HG03064 (cell line): ENCODE data around the gene MXD1.
"Not testable (repeated sequence)": the region's sequence is repeated elsewhere in the genome, so short reads cannot be mapped to it uniquely, and the experiment has no call there.

ENCODE experiments used
- ATAC-seq: cut with Tn5 transposase; IDR thresholded peaks from one replicate; pipeline ENCODE4 v1.9.1; 2021; ENCODE audit warnings: low read depth; ENCODE audit not compliant: unreplicated experiment

Gene MXD1

GRCh38 chr2:69950671-69951070, 35.8 kb downstream of the MXD1 start:
- not testable (repeated sequence) for ATAC-seq

DNA sequence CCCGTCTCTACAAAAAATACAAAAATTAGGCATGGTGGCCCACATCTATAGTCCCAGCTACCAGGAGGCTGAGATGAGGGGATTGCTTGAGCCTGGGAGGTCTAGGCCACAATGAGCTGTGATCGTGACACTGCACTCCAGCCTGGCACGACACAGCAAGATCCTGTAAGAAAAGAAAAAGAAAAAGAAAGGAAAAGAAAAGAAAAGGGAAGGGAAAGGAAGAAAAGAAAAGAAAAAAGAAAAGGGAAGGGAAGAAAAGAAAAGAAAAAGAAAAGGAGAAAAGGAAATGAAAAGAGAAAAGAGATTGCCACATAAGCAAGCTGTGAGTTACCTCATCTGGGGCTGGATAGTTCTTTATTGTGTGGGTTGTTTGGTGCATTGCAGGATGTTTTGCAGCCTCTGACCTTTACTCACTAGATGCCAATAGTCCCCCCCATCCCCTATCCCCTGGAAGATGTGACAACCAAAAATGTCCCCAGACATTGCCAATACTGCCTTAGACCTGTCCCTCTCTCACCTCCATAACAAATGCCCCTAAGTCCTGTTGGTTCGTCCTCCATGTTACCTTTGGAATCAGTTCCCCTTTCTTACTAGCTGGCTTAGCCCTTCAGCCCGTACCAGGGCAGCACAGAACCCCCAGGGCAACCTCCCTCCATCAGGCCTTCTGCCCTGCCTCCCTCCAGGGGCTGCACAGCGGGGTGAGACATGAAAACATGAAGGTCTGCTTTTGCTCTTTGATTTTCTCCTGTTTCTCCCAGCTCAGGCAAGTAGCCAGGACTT, 37.6 kb downstream of the MXD1 start:
- no peak for ATAC-seq

DNA sequence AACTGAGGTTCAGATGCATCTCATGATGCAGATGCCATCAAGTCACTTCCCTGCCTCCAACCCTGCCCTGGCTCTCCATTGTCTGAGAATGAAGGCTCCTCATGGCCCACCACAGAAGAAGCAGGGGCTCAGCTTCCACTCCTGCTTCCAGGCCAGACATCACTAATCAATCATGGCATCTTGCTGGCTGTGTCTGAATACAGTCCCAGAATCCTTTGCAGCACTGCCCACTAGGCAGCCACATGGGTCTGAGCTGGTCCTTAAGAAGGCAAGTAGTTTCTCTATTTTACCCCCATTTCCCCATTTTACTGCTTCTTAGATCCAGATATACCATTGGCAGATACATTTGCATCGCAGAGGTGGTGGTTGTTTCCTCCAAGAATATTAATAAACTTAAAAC, 39.2 kb downstream of the MXD1 start:
- no peak for ATAC-seq

DNA sequence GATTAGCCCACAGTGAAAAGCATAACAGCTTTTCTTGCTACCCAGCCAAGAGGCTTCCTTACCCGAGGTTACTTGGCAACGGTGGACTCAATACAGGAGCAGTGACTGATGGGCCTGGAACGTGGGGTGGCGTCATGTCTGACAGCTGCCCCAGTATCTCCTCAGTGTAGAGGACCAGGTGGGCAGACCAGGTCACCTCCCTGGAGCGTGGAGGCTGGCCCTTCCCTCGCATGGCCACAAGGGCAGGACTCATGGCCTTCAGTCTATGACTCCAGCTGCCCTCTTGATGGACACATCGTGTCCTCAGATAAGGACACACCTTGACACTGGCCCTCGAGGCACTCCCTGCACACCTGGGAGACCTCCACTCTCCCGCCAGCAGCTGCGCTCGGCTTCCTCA, 40.1 kb downstream of the MXD1 start:
- no peak for ATAC-seq

DNA sequence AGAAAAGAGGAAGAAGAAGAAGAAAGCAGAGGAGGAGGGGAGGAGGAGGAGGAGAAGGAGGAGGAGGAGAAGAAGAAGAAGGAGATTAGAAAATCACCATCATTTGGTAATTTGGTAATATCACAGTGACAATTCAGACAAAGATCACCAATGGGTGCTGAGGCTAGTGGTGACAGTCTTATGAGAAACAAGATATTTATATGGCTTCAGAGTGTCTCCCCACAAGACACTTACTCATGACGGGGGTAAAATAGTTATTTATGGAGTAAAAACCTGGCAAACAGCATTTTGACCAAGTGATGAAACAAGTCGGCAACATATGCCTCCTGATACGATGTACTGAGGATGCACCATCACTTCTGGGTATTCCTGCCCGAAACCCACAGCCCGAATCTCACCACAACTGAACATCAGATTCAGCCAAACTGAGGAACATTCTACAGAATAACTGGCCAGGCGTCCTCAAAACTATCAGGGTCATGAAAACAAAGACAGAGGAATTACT, 41.6 kb downstream of the MXD1 start:
- ATAC-seq: no peak

- no peak for ATAC-seq
These were observed 43.1 kb downstream of the MXD1 start for GRCh38 chr2:69957965-69958364.

DNA sequence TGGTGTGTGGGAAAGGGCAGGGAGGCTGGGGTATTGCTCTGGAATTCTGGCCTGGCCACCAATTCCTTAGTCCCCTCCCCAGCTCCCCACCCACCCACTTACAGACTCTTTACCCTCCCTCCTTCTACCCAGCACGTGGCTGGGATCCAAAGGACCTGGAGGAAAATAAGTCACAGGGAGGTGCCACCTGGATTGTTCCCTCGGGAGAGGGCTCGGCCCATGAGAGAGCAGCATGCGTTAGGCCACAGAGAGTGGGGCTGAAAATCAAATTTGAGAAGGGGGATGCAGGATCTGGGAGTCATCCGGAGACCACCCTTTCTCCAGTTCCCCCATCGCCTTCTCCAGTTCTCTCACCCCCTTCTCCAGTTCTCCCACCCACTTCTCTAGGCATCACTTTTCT, 43.6 kb downstream of the MXD1 start:
- ATAC-seq: no peak

DNA sequence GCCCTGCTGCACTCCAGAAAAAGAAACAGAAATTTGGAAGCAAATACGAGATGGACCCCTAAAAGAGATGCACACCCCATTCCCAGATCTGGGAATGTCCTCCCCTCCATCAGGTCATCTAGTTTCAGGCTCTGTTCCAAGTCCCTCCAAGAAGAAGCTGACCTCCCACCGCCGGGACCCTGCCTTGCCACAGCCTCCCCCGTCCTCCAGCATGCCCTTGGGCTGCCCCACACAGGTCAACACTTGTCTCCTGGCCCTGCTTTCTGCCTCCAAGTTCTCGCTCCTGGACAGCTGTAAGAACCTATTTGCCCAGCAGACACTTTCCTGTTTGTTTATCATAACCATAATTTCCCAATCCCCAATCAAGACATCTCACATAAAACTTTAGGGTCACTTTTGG, 44.5 kb downstream of the MXD1 start:
- ATAC-seq: no peak

DNA sequence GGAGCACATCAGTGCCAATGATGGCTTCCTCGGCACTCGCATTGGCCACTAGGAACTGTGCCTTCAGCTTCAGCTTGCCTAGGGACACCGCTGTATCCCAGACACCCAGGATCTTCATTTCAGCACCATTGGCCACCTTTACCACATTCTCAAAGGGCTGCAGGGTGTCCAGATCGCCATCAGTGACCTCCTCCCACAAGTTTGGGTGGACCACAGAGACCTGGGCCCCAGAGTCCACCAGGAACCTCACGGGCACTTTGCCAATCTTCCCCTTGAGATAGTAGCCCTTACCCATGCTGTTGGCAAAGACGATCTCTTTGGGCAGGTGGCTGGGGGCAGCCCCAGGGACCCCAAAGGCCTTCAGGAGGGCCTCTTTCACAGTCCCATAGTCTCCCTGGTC, 45.9 kb downstream of the MXD1 start:
- no peak for ATAC-seq

DNA sequence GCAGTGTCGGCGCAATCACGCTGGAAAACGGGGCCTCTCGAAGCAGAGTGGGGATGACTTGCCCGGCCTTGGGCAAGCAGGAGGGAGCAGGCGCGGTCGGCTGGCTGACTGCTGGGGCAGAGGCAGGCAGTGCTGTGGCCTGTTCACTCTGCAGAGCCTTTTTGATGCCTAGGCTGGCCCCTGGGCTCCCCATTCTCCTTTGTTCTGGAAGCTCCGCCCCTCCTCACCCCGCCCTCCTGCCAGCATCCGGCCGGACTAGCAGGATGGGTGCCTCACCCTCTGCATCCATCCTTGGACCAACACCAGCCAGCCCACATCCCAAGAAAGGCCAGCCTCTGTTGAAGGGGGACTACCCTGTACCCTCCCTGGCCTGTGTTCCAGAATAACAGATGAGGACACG, 46.6 kb downstream of the MXD1 start, which contains the start of gene ASPRV1:
Gene ASPRV1 (minus strand): TSS at position 136 of the 400 bp plus-strand sequence. CDS start 195 bp downstream, outside the sequence.
- no peak for ATAC-seq

- no peak for ATAC-seq
These were observed 48.2 kb downstream of the MXD1 start for GRCh38 chr2:69962986-69963730.

DNA sequence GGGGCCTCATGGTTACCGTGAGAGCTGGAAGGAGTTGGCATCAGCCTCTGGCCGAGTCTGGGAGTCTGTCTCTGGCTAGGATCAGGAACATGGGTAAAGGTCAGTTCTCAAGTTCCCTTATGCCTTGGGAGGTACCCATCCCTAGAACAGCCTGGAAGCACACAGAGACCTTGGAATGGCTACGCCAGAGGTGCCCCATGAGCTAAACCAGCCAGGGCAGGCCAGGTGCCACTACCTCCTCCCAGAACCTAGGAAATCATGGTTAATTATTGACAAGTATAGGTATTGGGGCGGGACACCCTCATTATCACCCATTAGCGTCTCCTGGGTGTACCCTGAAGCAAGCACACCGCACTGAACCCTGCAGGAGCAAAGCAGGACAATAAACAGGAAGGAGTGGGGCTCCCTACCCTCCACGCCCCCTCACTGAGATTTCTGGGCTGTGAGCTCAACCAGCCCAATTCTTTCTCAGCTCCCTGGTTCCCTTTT, 49.5 kb downstream of the MXD1 start:
- ATAC-seq: no peak

- no peak for ATAC-seq
These were observed 51.0 kb downstream of the MXD1 start for GRCh38 chr2:69965756-69966445.

GRCh38 chr2:69966496-69966895, 51.6 kb downstream of the MXD1 start:
- no peak for ATAC-seq

DNA sequence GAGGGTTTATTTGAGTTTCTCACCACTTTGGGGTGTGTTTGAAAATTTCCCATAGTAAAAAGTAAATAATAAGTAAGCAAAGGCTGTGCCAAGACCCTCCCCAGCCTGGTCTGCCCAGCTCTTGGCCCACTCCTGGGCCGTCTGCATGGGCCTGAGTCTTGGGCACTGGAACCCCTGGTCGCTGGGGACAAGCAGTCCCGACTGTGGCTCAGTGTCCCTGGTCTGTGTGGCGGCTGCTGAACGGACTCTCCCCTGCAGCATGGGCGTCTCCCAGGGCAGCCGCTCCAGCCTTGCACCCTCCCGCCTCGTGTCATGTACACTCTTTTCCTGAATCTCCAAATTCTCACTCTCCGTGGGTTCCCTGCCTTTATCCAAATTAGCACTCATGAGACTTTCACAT, 53.7 kb downstream of the MXD1 start:
- ATAC-seq: no peak

GRCh38 chr2:69969126-69969983, 54.4 kb downstream of the MXD1 start:
- ATAC-seq: no peak

DNA sequence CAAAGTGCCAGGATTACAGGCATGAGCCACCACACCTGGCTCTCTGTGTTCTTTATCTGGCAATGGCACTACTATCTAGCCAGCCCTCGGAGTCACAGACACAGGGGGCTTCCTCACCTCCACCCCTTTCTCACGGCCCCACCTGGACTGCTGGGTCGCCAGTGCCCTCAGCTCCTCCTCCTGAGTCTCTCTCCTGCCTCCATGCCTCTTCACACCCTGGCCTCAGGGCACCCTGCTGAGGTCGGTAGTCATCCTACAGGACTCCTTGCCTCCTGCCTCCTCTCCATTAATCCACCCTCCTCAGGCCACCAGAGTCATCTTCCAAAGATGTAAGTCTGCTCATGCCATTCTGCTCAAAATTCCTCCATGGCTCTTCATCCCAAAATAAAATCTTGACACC, 55.1 kb downstream of the MXD1 start:
- ATAC-seq: no peak

DNA sequence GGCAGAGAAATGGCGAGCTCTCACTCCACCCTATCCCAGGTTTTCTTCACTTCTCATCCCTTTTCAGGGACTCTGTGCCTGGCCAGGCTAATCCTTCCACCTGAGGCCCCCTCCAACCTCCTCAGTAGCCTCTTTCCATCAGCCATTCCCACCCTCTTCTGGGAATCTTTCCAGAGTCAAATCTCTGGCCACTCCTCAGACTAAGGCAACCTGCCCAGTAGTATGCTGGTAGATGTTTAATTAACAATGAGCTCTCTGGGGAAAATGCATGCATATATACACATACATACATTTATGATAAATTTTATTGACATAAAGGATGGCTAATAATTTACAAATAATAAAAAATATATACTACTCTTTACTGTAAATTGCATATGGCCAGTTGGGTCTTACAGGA, 57.9 kb downstream of the MXD1 start:
- ATAC-seq: no peak

GRCh38 chr2:69973335-69973735, 58.4 kb downstream of the MXD1 start:
- ATAC-seq: no peak
